Erythroblast (primary cell): ENCODE measurements around the gene ZNF821.

Source experiments
- GATA1 ChIP-seq: IDR thresholded peaks from 2 replicates; pipeline ENCODE4 v1.6.1; 2011; ENCODE audit warnings: low read depth, mild to moderate bottlenecking, control low read depth, low read length, moderate library complexity
- POLR2A ChIP-seq: IDR thresholded peaks from 2 replicates; pipeline ENCODE4 v1.6.1; 2011; ENCODE audit warnings: mild to moderate bottlenecking, low read length

- no peak for TF ChIP-seq POLR2A
- no peak for TF ChIP-seq GATA1
Measured at GRCh38 chr16:71826533-71827017, 57.4 kb downstream of the ZNF821 start.
